Measurements from ENCODE around the gene PADI2. TPM values are rescaled to one million over a fixed set of nuclear protein-coding genes. Genes with fewer than 3 reads are reported as not detected.

PADI2 gene
- total and polyA plus RNA-seq, 2 of the 8 experiments (the other 6 are each of a cell fraction or from before 2014, with no cell fraction given): 1.6 to 7.5 TPM

DNA sequence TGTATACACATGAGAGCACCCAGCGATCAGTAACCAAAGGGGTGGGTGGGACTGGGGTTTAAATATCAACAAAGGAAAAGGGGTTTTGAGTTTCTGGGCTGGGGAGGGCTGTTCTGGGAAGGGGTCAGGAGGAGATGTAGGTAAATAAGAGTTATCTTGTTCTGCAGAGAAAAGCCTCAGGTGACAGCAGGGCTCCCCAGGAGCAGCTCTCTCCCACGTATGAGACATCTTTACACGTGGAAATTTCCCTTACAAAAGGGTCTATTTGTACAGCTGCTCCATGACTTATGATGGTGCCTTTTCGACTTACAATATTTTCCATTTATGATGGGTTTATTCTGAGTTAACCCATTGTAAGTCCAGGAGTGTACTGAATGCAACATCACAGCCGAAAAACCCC lies 16.3 kb upstream of the PADI2 start:
- ChIA-PET POLR2A (ENCODE audit: partially characterized antibody) (no interaction called here), CTCF (ENCODE audit: partially characterized antibody) (interaction anchor here (1.0 to 21.2 kb wide), 3 partner anchors 9 to 100 kb away, joined by 3 to 339 read pairs (median 3); no protein-coding TSS in a partner anchor)
- no peak overlapping the region for H2AK5ac ChIP-seq (ENCODE audit: low read depth, low read length)
- no peak overlapping the region for H2BK120ac ChIP-seq (replicated peaks; ENCODE audit: low read depth, low read length)
- H2BK15ac ChIP-seq (ENCODE audit: low read length): no peak overlapping the region
- DNase-seq (ENCODE audit: low read depth in 1 of 2, low spot score in 2 of 2) (no peak), FAIRE-seq (no peak)
- no peak overlapping the region for H3K4me3 ChIP-seq (ENCODE audit: extremely low read depth in 1 of 4, insufficient read depth in 2 of 4, low read depth in 3 of 4, low read length in 4 of 4)
- no peak overlapping the region for H2BK20ac ChIP-seq (ENCODE audit: low read length)
- H2AFZ ChIP-seq (ENCODE audit: low read length): no peak overlapping the region
- no peaks in the 10 kb centered on the region for H4K20me1 ChIP-seq (replicated peaks in 1 of 2; ENCODE audit: control insufficient read depth in 1 of 2, insufficient read depth in 2 of 2, low read length in 2 of 2)
- H3K9me3 ChIP-seq (ENCODE audit: insufficient read depth in 2 of 2, low read depth in 1 of 2, low read length in 1 of 2): peaks cover 0 to 4% of the 10 kb centered on the region in 2 experiments; a peak in 1 of 4 replicates
- no peaks in the 10 kb centered on the region; the same call in 1 of the 2 replicates for H3K23me2 ChIP-seq (ENCODE audit: low read depth, low read length)
- H3K36me3 ChIP-seq (ENCODE audit: control insufficient read depth in 2 of 4, insufficient read depth in 4 of 4, low read length in 3 of 4): no peaks in the 10 kb centered on the region
- H3K4me1 ChIP-seq (replicated peaks in 1 of 4; ENCODE audit: control insufficient read depth in 3 of 4, insufficient read depth in 4 of 4, low read length in 3 of 4): peaks cover 0 to 6% (median 2%) of the 10 kb centered on the region in 4 experiments; a peak in 2 of 7 replicates
- H4K5ac ChIP-seq (ENCODE audit: insufficient read length, low read depth, low read length): no peak overlapping the region
- H4K91ac ChIP-seq (replicated peaks; ENCODE audit: insufficient read length, low read length): no peak overlapping the region
- no peak overlapping the region for H3K56ac ChIP-seq (replicated peaks; ENCODE audit: insufficient read length, low read depth, low read length)
- no peaks in the 10 kb centered on the region for H3K27me3 ChIP-seq (replicated peaks in 1 of 4; ENCODE audit: control insufficient read depth in 3 of 4, extremely low read depth in 1 of 4, insufficient read depth in 3 of 4, low read length in 3 of 4)
- 81% methylated on average over 5 of the region's 5 CpGs; no CpG with 5 or more reads in 1 of the 2 experiments for WGBS, 2 experiments (ENCODE audit: extremely low coverage in 1 of 2, insufficient coverage in 1 of 2, insufficient read length in 1 of 2, insufficient replicate concordance in 2 of 2, low coverage in 1 of 2, low lambda C conversion rate in 2 of 2, missing lambda C conversion rate in 1 of 2)
- H2BK5ac ChIP-seq (ENCODE audit: low read depth, low read length): no peak overlapping the region
- H3K4me2 ChIP-seq (ENCODE audit: insufficient read depth in 1 of 2, low read depth in 2 of 2, low read length in 2 of 2): no peak overlapping the region
- H3K23ac ChIP-seq (ENCODE audit: insufficient read length): no peak overlapping the region
- no peak overlapping the region for H3K18ac ChIP-seq (ENCODE audit: extremely low read depth, low read length)
- H3K27ac ChIP-seq (ENCODE audit: low read depth, low read length): no peak overlapping the region
- H3K9ac ChIP-seq (replicated peaks in 1 of 4; ENCODE audit: extremely low read depth in 1 of 4, low read depth in 3 of 4, low read length in 3 of 4): no peak overlapping the region
- no peak overlapping the region for H2BK12ac ChIP-seq (ENCODE audit: low read depth, low read length)
- H3K79me1 ChIP-seq (ENCODE audit: low read depth, low read length): no peaks in the 10 kb centered on the region
- no peak overlapping the region for H3K4ac ChIP-seq (replicated peaks; ENCODE audit: insufficient read length, low read depth, low read length)
- H3K14ac ChIP-seq (ENCODE audit: insufficient read length): no peak overlapping the region
- H4K8ac ChIP-seq (ENCODE audit: extremely low read depth, insufficient read depth, low read length): no peak overlapping the region
- H3K79me2 ChIP-seq (ENCODE audit: control insufficient read depth in 1 of 2, insufficient read depth in 2 of 2, low read length in 2 of 2): no peaks in the 10 kb centered on the region
- TF ChIP-seq, protein P1, sequence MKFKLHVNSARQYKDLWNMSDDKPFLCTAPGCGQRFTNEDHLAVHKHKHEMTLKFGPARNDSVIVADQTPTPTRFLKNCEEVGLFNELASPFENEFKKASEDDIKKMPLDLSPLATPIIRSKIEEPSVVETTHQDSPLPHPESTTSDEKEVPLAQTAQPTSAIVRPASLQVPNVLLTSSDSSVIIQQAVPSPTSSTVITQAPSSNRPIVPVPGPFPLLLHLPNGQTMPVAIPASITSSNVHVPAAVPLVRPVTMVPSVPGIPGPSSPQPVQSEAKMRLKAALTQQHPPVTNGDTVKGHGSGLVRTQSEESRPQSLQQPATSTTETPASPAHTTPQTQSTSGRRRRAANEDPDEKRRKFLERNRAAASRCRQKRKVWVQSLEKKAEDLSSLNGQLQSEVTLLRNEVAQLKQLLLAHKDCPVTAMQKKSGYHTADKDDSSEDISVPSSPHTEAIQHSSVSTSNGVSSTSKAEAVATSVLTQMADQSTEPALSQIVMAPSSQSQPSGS (IDR thresholded peaks at IDR 0.05; ENCODE audit: low read length): no peak
- TF ChIP-seq POLR2A (IDR thresholded peaks at IDR 0.05; ENCODE audit: control extremely low read depth in 1 of 2, low read depth in 2 of 2, low read length in 2 of 2) (no peak), GTF2F1 (IDR thresholded peaks at IDR 0.05; ENCODE audit: borderline replicate concordance, low read depth, low read length) (no peak), E2F6 (IDR thresholded peaks at IDR 0.05) (no peak), BRCA1 (IDR thresholded peaks at IDR 0.05; ENCODE audit: low read depth, low read length) (no peak), CBX5 (IDR thresholded peaks at IDR 0.05; ENCODE audit: low read depth, low read length) (no peak), MAFK (IDR thresholded peaks at IDR 0.05; ENCODE audit: low read depth, low read length) (no peak), TAF1 (IDR thresholded peaks at IDR 0.05; ENCODE audit: low read depth, low read length) (no peak), CHD1 (IDR thresholded peaks at IDR 0.05; ENCODE audit: low read depth, low read length) (no peak), JUN (IDR thresholded peaks at IDR 0.05; ENCODE audit: low read depth, low read length) (no peak), TBP (IDR thresholded peaks at IDR 0.05; ENCODE audit: low read depth, low read length) (no peak)
- TF ChIP-seq, protein P2, sequence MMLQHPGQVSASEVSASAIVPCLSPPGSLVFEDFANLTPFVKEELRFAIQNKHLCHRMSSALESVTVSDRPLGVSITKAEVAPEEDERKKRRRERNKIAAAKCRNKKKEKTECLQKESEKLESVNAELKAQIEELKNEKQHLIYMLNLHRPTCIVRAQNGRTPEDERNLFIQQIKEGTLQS (IDR thresholded peaks at IDR 0.05; ENCODE audit: insufficient read depth, low read depth, low read length): no peak
